Retina (tissue), 1 donor: ENCODE measurements around the gene IPCEF1.

Experiments used
- DNase-seq: peaks from one replicate; pipeline ENCODE4 v3.0.0-alpha.2; 2016

IPCEF1 gene

GRCh38 chr6:154289818-154290508 is 66.6 kb downstream of the IPCEF1 start:
- no peak for DNase-seq

DNA sequence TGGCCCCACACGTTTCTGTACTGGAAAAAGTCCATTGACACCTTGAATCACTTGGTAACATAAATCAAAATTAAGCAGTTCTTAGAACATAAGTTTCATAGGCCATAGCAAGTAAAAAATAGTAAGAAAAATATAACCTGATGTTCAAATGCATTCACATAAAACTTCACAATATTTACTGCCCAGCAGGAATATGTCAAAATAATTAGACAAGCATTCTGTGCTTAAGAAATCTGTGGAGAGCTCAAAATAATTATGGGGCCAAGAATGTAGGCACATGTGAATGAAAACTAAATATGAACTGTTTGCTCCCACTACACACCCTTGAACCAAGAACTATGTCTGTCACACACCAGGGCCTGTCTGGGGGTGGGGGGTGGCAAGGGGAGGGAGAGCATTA is 70.8 kb downstream of the IPCEF1 start:
- DNase-seq = no peak

- DNase-seq = no peak
These were observed 72.2 kb downstream of the IPCEF1 start for GRCh38 chr6:154284313-154284853.

DNA sequence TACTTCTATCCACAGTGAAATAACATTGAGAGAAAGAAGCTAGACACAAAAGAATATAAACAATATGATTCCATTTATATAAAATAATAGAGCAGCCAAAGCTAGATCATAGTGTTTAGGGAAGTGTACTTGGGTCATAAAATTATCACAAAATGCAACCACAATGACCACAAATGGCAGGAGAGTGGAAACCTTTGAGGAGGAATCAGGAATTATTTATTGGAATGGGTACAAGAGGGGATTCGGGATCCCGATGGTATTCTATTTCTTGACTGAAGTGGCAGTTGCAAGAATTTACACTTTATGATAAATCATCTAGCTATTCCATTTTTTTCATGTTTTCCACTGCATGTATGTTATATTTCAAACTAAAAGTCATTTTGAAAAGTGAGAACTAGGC is 76.1 kb downstream of the IPCEF1 start:
- DNase-seq = no peak

DNA sequence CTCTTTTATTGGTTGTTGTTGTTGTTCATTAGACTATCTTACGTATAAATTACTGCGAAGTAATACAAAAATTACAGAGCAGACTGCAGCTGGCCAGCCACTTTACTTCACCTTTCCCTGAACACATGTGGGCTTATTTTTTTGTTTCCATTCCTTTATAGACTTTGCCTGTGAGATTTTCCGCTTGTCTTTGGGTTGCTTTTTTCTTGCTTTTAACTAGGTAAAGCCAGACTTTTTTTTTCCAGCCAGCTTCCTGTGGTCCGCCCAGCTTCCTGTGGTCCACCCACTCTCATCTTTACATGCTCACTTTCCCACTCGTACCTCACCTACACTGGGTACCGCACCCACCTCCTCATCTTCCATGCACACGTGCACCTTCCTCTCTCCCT is 79.0 kb downstream of the IPCEF1 start:
- no peak for DNase-seq

- DNase-seq = peak; percentile 44
These were observed 79.6 kb downstream of the IPCEF1 start for GRCh38 chr6:154276810-154277628.

GRCh38 chr6:154274168-154274567 is 82.4 kb downstream of the IPCEF1 start:
- no peak for DNase-seq

DNA sequence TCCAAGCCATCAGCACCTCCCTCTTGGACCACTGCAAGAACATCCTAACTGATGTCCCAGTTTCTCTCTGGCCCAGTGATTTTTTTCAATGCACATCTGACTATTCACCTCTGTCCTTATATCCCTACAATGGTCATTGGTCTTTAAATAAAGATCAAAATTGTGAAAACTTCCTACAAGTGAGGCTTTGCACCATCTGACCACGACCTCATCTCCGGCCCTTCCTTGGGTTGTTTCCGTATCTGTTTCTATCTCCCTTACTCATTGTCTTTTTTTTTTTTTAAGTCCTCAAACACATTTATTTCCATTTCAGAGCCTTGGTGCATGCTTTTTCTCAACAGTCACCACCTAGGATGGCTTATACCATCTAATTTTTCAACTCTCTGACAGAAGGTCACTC is 88.1 kb downstream of the IPCEF1 start:
- DNase-seq = no peak

GRCh38 chr6:154267508-154268106 is 89.0 kb downstream of the IPCEF1 start:
- DNase-seq = no peak

DNA sequence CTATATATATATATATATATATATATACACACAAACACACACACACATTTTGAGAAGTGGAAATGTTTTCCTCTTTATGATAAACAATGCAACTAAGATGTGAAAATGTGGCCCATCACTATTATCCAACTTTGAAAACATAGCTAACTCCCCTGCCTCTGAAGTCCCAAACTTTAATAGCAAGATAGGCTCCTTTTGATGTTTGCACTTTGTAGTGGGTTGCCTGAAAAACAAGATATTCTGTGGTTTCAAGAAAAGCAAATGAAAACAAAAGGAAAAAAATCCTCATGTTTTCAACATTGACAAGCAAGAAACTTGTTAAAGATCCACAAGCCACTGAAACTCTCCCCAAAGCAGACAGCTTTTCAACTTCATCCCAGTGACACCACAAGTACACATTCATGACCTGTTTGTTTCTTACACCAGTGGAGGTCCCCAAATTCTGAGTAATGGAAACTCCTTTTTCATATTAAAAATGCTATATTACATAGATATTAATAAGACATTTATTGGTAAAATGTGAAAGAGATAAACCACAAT is 90.0 kb downstream of the IPCEF1 start:
- DNase-seq = no peak

DNA sequence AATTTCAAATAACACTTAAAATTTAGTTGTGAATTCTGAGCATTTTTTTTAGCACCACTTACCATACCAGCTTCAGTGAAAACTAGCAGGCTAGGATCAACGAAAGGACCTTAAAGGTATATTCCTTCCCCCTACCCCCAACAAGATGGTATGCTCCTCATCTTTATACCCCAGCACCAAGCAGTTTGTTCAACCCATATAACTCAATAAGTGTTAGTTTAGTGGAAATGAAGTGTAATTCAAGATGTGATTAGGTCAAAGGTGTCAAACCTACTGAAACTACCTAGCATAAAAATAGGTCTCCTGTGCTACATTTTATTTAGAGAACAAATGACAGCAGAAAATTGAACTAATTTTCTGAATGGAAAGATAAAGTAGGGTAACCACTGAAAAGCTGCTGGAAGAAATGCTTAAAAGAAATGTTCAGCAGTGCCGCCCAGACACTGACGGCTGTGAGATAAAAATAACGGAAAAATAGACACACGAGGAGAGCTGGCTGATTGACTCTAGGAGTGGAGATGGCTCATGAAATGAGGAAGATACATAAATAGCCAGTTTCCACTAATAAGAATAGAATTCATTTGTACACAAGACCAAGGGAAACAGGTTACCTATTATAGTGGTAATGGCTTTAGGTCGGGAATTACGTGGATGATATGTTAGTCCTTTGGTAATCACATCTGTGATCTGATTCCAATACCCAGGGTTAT is 94.8 kb downstream of the IPCEF1 start:
- DNase-seq = no peak

DNA sequence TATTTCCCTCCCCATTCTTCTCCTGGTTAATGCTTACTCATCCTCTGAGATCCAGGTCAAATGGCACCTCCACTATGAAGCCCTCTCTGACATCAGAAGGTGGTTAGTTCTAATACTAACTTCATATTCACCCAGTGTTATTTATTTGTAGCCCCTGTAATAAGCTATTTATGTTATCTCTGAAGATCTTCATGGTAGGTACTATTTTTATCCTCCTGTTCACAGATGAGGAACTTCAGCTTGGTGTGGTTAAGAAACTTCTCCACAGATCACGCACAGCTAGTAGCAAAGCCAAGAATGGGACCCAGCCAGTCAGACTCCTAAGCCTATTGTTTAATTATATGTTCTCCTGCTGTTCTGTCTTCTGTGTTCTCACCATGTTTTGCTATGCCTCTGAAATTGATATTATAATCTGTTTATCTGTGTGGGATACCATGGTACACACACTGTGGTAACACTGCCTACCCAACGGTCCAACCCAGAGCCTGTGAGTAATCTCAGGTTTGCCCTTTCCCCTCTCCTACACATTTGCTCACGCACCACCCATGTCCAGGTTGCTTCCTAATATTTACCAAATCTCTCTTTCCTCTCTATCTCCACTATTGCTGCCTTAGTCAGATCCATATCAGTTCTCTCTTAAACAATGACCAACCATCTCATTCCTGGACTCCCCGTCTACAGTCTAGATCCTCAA is 98.4 kb downstream of the IPCEF1 start:
- DNase-seq = no peak

GRCh38 chr6:154257067-154257466 is 99.5 kb downstream of the IPCEF1 start:
- no peak for DNase-seq

- no peak for DNase-seq
These were observed 103.9 kb downstream of the IPCEF1 start for GRCh38 chr6:154252678-154253077.

GRCh38 chr6:154251116-154251515 is 105.5 kb downstream of the IPCEF1 start:
- DNase-seq = no peak

- no peak for DNase-seq
These were observed 106.9 kb downstream of the IPCEF1 start for GRCh38 chr6:154249499-154250298.

- DNase-seq = peak; percentile 59
These were observed 109.3 kb downstream of the IPCEF1 start for GRCh38 chr6:154247119-154247861.

GRCh38 chr6:154246723-154247118 is 109.9 kb downstream of the IPCEF1 start:
- no peak for DNase-seq

DNA sequence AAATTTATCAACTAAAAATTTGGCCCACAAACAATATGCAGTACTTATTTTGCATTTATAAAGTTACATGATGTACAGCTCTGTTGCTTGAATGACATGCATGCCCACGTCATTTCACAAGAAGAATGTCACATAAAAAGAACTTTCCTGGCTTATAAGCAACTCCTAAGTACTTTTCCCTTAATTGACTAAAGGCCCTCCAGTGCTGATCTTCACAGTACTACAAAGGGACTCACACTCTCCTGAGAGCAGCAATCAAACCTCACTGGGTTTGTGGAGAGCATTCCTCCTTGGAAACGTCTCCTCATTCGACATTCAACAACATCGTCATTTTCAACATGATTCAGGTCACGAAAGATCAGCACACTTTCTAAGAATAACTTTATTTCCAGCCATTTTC is 111.1 kb downstream of the IPCEF1 start:
- DNase-seq = no peak
